Measurements from ENCODE around the gene RTL1.

DNA sequence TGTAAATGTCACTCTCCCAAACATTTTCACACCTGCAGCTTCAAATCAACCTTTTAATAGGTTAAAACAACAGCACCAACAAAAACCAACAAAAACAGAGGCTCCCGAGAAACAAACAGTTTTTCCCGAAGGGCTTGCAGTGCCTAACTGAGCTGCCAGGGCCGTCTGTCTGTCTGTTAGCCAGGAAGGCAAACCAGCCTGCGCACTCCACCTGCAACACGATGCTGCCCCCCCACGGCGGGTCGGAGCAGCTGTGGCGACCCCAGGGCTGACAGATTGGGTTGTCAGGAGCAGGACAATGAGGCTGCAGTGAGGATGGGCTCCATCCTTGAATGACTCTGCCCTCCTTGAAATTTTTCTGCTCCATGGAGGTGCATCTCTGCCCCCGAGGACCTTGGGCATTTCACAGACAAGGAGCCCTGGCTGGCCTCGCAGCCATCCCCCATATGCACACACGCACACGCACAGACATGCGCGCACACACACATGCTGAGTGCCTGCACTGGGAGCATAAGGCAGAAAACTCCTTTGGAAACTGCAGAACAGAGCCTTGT, 2.6 kb downstream of the RTL1 start:
- no peak for TF ChIP-seq POLR2A (IDR thresholded peaks at IDR 0.05)
- TF ChIP-seq, protein P1, sequence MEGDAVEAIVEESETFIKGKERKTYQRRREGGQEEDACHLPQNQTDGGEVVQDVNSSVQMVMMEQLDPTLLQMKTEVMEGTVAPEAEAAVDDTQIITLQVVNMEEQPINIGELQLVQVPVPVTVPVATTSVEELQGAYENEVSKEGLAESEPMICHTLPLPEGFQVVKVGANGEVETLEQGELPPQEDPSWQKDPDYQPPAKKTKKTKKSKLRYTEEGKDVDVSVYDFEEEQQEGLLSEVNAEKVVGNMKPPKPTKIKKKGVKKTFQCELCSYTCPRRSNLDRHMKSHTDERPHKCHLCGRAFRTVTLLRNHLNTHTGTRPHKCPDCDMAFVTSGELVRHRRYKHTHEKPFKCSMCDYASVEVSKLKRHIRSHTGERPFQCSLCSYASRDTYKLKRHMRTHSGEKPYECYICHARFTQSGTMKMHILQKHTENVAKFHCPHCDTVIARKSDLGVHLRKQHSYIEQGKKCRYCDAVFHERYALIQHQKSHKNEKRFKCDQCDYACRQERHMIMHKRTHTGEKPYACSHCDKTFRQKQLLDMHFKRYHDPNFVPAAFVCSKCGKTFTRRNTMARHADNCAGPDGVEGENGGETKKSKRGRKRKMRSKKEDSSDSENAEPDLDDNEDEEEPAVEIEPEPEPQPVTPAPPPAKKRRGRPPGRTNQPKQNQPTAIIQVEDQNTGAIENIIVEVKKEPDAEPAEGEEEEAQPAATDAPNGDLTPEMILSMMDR (IDR thresholded peaks at IDR 0.05): peak in 2 of 12 donors; percentile 15 to 17

Data from heart left ventricle (tissue), 13 donors.